HepG2 (cell line): Measurements from ENCODE around the gene TXNRD2.

ENCODE experiments used
- ATF7 ChIP-seq, 2 experiments: fragments of 450-650 bp in 1 of 2; sonication (generic) in 1 of 2; formaldehyde crosslinking in 1 of 2; IDR thresholded peaks; 2 replicates each; pipeline versions ENCODE4 v1.4.0 to v1.6.1; 2016 to 2020; ENCODE audit warnings: antibody characterized with exemption in 1 of 2, mild to moderate bottlenecking in 1 of 2, missing genetic modification reagents in 1 of 2
- BRD4 ChIP-seq: sonication (generic); formaldehyde crosslinking; IDR thresholded peaks from 2 replicates; pipeline ENCODE4 v1.4.0; 2020; ENCODE audit warnings: missing genetic modification reagents
- ELF3 ChIP-seq: IDR thresholded peaks from 2 replicates; pipeline ENCODE4 v1.6.1; 2016; ENCODE audit warnings: missing genetic modification reagents, missing compliant biosample characterization
- NPAS2 ChIP-seq: sonication (generic); formaldehyde crosslinking; IDR thresholded peaks from 2 replicates; pipeline ENCODE4 v1.8.0; 2022; ENCODE audit warnings: mild to moderate bottlenecking, missing genetic modification reagents, borderline replicate concordance
- PAX8 ChIP-seq: sonication (generic); formaldehyde crosslinking; IDR thresholded peaks from 2 replicates; pipeline ENCODE4 v1.8.0; 2022; ENCODE audit warnings: mild to moderate bottlenecking, missing genetic modification reagents, borderline replicate concordance
- TAF1 ChIP-seq: sonication (generic); formaldehyde crosslinking; IDR thresholded peaks from 2 replicates; pipeline ENCODE4 v1.4.0; 2020; ENCODE audit warnings: missing genetic modification reagents
- TSC22D2 ChIP-seq: sonication (generic); formaldehyde crosslinking; IDR thresholded peaks from 2 replicates; pipeline ENCODE4 v1.5.1; 2020; ENCODE audit warnings: missing genetic modification reagents, mild to moderate bottlenecking, borderline replicate concordance
- ZBTB7A ChIP-seq: sonication (generic); formaldehyde crosslinking; IDR thresholded peaks from 2 replicates; pipeline ENCODE4 v1.8.0; 2022; ENCODE audit warnings: mild to moderate bottlenecking, missing genetic modification reagents
- ZFAT ChIP-seq: sonication (generic); formaldehyde crosslinking; conservative IDR thresholded peaks from 2 replicates; pipeline ENCODE4 v1.8.1; 2023; ENCODE audit warnings: missing genetic modification reagents, inconsistent platforms
- TF ChIP-seq, protein P1 (sequence below): sonication (generic); formaldehyde crosslinking; IDR thresholded peaks from 2 replicates; pipeline ENCODE4 v1.9.0; 2021; ENCODE audit warnings: missing genetic modification reagents, borderline replicate concordance
- TF ChIP-seq, protein P2 (sequence below): IDR thresholded peaks from 2 replicates; pipeline ENCODE4 v1.6.1; 2016; ENCODE audit warnings: mild to moderate bottlenecking, missing biosample characterization, missing genetic modification reagents
- TF ChIP-seq, protein P3 (sequence below): sonication (generic); formaldehyde crosslinking; IDR thresholded peaks from 2 replicates; pipeline ENCODE4 v1.5.0; 2020; ENCODE audit warnings: mild to moderate bottlenecking, missing genetic modification reagents, moderate library complexity
- TF ChIP-seq, protein P4 (sequence below): IDR thresholded peaks from 2 replicates; pipeline ENCODE4 v1.6.1; 2016; ENCODE audit warnings: missing genetic modification reagents, missing compliant biosample characterization

DNA sequence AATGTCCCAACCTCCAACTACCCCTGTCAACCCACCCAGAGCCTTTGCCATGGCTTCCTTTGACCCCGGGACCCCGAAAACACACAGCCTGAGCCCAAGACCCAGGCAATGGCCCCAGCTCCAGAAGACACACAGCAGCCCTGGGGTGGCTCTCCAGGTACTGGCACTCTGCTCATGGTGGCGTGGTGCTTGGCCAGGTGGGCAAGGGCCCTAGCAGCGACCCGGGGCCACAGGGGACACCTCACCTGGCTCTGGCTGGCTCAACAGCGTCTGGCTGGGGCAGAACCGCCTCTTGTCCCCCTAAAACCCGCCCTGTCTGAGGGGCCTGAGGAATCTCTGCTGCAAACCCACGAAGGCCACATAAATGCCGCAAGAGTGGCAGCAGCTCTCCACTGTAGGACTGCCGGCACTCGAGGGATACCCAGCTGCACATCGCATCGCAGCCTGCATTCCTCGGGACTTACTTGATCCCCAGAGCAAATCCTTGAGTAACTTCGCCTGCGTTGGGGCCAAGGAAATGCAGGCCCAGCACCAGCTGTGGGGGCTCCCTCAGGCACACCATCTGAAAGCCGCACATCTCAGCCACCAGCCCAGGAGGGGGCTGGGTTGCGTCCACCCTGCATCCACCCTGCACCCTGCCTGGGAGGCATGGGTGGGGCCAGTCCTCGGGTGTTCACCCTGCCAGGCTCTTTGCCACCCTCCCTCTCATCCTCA is 63.8 kb downstream of the TXNRD2 start:
- TF ChIP-seq ZBTB7A (CRISPR knock-in tag) (no peak), TSC22D2 (CRISPR knock-in tag) (no peak), ATF7 (IDR thresholded peaks at IDR 0.05) (no peak), ATF7 (CRISPR knock-in tag; IDR thresholded peaks at IDR 0.05) (no peak), ELF3 (no peak), PAX8 (CRISPR knock-in tag) (no peak), TAF1 (CRISPR knock-in tag) (no peak), BRD4 (CRISPR knock-in tag) (no peak), ZFAT (CRISPR knock-in tag) (no peak), NPAS2 (CRISPR knock-in tag) (no peak)
- TF ChIP-seq, protein P1, sequence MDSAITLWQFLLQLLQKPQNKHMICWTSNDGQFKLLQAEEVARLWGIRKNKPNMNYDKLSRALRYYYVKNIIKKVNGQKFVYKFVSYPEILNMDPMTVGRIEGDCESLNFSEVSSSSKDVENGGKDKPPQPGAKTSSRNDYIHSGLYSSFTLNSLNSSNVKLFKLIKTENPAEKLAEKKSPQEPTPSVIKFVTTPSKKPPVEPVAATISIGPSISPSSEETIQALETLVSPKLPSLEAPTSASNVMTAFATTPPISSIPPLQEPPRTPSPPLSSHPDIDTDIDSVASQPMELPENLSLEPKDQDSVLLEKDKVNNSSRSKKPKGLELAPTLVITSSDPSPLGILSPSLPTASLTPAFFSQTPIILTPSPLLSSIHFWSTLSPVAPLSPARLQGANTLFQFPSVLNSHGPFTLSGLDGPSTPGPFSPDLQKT (CRISPR knock-in tag) = no peak
- TF ChIP-seq, protein P2, sequence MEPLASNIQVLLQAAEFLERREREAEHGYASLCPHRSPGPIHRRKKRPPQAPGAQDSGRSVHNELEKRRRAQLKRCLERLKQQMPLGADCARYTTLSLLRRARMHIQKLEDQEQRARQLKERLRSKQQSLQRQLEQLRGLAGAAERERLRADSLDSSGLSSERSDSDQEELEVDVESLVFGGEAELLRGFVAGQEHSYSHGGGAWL (CRISPR knock-in tag) = no peak
- TF ChIP-seq, protein P3, sequence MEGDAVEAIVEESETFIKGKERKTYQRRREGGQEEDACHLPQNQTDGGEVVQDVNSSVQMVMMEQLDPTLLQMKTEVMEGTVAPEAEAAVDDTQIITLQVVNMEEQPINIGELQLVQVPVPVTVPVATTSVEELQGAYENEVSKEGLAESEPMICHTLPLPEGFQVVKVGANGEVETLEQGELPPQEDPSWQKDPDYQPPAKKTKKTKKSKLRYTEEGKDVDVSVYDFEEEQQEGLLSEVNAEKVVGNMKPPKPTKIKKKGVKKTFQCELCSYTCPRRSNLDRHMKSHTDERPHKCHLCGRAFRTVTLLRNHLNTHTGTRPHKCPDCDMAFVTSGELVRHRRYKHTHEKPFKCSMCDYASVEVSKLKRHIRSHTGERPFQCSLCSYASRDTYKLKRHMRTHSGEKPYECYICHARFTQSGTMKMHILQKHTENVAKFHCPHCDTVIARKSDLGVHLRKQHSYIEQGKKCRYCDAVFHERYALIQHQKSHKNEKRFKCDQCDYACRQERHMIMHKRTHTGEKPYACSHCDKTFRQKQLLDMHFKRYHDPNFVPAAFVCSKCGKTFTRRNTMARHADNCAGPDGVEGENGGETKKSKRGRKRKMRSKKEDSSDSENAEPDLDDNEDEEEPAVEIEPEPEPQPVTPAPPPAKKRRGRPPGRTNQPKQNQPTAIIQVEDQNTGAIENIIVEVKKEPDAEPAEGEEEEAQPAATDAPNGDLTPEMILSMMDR (CRISPR knock-in tag) = no peak
- TF ChIP-seq, protein P4, sequence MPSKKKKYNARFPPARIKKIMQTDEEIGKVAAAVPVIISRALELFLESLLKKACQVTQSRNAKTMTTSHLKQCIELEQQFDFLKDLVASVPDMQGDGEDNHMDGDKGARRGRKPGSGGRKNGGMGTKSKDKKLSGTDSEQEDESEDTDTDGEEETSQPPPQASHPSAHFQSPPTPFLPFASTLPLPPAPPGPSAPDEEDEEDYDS (CRISPR knock-in tag) = no peak
